Heart left ventricle (tissue), 16 donors: ENCODE results near the gene DIP2C. TPM values are rescaled to one million over a fixed set of nuclear protein-coding genes. Genes with fewer than 3 reads are reported as not detected.

Experiments used
- ATAC-seq, 4 donors: fragments of 200-7000 bp; cut with Tn5 transposase; one replicate each; pipeline ENCODE4 v1.9.1; 2020 to 2022; ENCODE audit warnings: moderate library complexity in 4 of 4, mild to moderate bottlenecking in 3 of 4, moderate number of reproducible peaks in 1 of 4
- DNase-seq, 5 donors: peaks; one replicate each; pipeline ENCODE4 v3.0.0-alpha.2; 2020
- H3K27ac ChIP-seq, 12 donors: fragments of 200-600 bp; sonication (generic) in 4 of 12; one replicate each; pipeline versions ENCODE4 v1.5.0 to v1.8.0; 2016 to 2022; ENCODE audit warnings: mild to moderate bottlenecking in 2 of 12
- H3K27me3 ChIP-seq, 9 donors: fragments of 200-600 bp; sonication (generic) in 2 of 9; one replicate each; pipeline versions ENCODE4 v1.5.1 to v1.8.0; 2016 to 2022; ENCODE audit warnings: mild to moderate bottlenecking in 3 of 9
- H3K36me3 ChIP-seq, 9 donors: fragments of 200-600 bp; sonication (generic) in 2 of 9; one replicate each; pipeline versions ENCODE4 v1.5.0 to v1.8.0; 2018 to 2022; ENCODE audit warnings: mild to moderate bottlenecking in 2 of 9
- H3K4me1 ChIP-seq, 12 donors: fragments of 200-600 bp; sonication (generic) in 4 of 12; one replicate each; pipeline versions ENCODE4 v1.5.0 to v1.8.0; 2016 to 2022; ENCODE audit warnings: mild to moderate bottlenecking in 3 of 12
- H3K4me3 ChIP-seq, 12 donors: fragments of 200-600 bp; sonication (generic) in 4 of 12; one replicate each; pipeline versions ENCODE4 v1.5.0 to v1.8.0; 2017 to 2022; ENCODE audit warnings: mild to moderate bottlenecking in 9 of 12, moderate library complexity in 4 of 12
- H3K9me3 ChIP-seq, 12 donors: fragments of 200-600 bp; sonication (generic) in 4 of 12; one replicate each; pipeline versions ENCODE4 v1.5.0 to v1.8.0; 2016 to 2022; ENCODE audit warnings: mild to moderate bottlenecking in 1 of 12
- CTCF ChIP-seq, 12 donors: fragments of 200-600 bp; sonication (generic) in 4 of 12; IDR thresholded peaks; one replicate each; pipeline versions ENCODE4 v1.5.0 to v1.8.0; 2018 to 2022; ENCODE audit warnings: antibody characterized with exemption in 12 of 12, mild to moderate bottlenecking in 5 of 12
- POLR2A ChIP-seq, 2 donors: fragments of 450-650 bp; IDR thresholded peaks; one replicate each; pipeline ENCODE4 v1.6.1; 2017; ENCODE audit warnings: antibody characterized with exemption in 2 of 2, mild to moderate bottlenecking in 2 of 2, moderate library complexity in 2 of 2
- WGBS, 4 donors: extraction: QIAGEN DNeasy Blood & Tissue Kit in 2 of 4; methylation state at CpG; one replicate each; pipeline versions ENCODE4 v1.1.5 to v1.1.7; 2013 to 2018; 5-methylcytosine and 5-hydroxymethylcytosine counted together
- intact Hi-C, 10 donors: fragments of 100-400 bp; cut with DNase I; formaldehyde crosslinking; loops; one replicate each; pipeline versions ENCODE4 v1.11.1 to v1.14.2; 2022
- polyA plus RNA-seq, 2 donors: library from polyadenylated mRNA; stranded (reverse); fragments of 200-250 nt; gene quantifications; one replicate each; pipeline ENCODE4 v1.2.3, GENCODE V29; 2013
- total RNA-seq, 9 donors: library from RNA; depleted of rRNA in 2 of 9; stranded (reverse); fragments of >200 nt in 2 of 9; fragmentation: NEBNext Ultra II Directional in 3 of 9; extraction: Animal tissue kit (Norgen Biotek cat#: 25700) in 3 of 9; gene quantifications; one replicate each; pipeline versions ENCODE4 v1.1.0 to v1.2.4, GENCODE V29; 2016 to 2023
- donor health status: ischemic (EF 13 %, LVEDD 7.1; RV severe dilation, severe dysfunction).
- donor health status: healthy with polysubstance abuse.
- donor health status: DM: no; HTN: yes; CAD: no.
- donor health status: DM: no; HTN: no; CAD: no.
- donor health status: ischemic (EF 25% LVEDD 6.9; RV normal size, moderate dysfunction).
- donor health status: ischemic (EF 25% LVEDD 5.7; RV mildly dilated, moderate dysfunction).
- donor health status: healthy.
- donor health status: DM: yes; HTN: yes; CAD: no.
- donor health status: ischemic (EF 35%, LVEDD 5.7; RV mildly dilated, moderate dysfunction).
- donor health status: nonischemic (EF 11% LVEDD 7.7; RV severe dilation, severe dysfunction).
- donor health status: DM: yes; HTN: yes; CAD: no.
- donor health status: PGD.
- donor health status: ischemic (EF 29% LVEDD 5.4; RV normal size, mild dysfunction).
- donor health status: nonischemic (EF 23%, LVEDD 6.1; RV moderate dilation, normal function).

DIP2C gene
- total and polyA plus RNA-seq, 11 donors = 7.4 to 43.1 (median 28.5) TPM

DNA sequence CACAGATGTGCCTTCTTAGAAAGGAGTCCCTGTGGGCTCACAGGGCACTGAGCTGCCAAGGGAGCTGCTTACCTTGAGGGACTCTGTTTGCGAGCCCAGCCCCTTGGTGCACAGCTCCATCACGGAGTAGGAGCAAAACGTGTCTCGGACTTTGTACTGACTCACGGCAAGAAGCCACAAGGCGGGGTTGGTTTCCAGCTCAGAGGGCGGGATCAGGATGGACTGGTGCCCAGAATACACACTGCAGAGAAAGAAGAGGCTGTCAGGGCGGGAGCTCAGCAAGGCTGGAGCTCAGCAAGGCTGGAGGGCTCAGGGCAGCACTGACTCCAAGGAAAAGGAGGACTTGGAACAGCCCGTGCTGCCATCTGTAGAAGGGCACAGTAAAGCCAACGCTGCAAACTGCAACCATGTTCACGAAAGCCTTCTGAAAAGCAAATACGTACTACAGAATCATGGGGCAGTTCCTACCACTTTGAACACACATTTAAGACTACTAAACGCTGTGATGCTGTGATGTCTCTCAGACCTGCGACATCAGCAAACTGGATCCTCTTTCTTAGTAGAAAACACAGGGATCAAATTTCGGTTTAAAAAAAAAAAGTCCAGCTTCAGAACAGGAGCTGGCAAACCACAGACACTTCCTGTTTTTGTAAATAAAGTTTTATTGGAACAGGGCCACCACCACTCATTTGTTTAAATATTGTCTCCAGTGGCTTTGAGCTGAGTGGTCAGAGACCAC lies 359.9 kb downstream of the DIP2C start:
- DNase-seq = peak; percentile 79 to 87 (median 80)
- Histone ChIP-seq H3K4me3 (peak overlapping the region in 4 of 12 donors; percentile 12 to 36 (median 20)), H3K9me3 (no peaks in the 10 kb centered on the region), H3K27ac (peak overlapping the region in 5 of 12 donors; percentile 25 to 61 (median 35)), H3K27me3 (no peaks in the 10 kb centered on the region), H3K4me1 (peaks cover 0 to 10% (median 1%) of the 10 kb centered on the region in 12 donors), H3K36me3 (peaks cover 0 to 40% (median 20%) of the 10 kb centered on the region in 9 donors)
- 28 to 37% (median 32%) methylated on average over 15 of the region's 15 CpGs for WGBS, 4 donors
- intact Hi-C loops = no loop called here
- ATAC-seq = peak; percentile 78 to 96 (median 94)
- no peak for TF ChIP-seq POLR2A (IDR thresholded peaks at IDR 0.05)
- TF ChIP-seq CTCF (IDR thresholded peaks at IDR 0.05) = peak in 3 of 12 donors; percentile 10 to 32 (median 32)

GRCh38 chr10:327889-328852 lies 361.3 kb downstream of the DIP2C start:
- no peak for TF ChIP-seq CTCF (IDR thresholded peaks at IDR 0.05)
- 92 to 95% (median 93%) methylated on average over 22 of the region's 22 CpGs for WGBS, 4 donors
- H3K9me3 ChIP-seq = no peaks in the 10 kb centered on the region
- no peak overlapping the region for H3K4me3 ChIP-seq
- DNase-seq (no peak), ATAC-seq (no peak)
- no peak overlapping the region for H3K27ac ChIP-seq
- H3K36me3 ChIP-seq = peaks cover 0 to 45% (median 22%) of the 10 kb centered on the region in 9 donors
- peaks cover 0 to 16% (median 3%) of the 10 kb centered on the region in 12 donors for H3K4me1 ChIP-seq
- intact Hi-C loops = no loop called here
- H3K27me3 ChIP-seq = no peaks in the 10 kb centered on the region

GRCh38 chr10:326894-327635 lies 362.4 kb downstream of the DIP2C start:
- H3K4me1 ChIP-seq = peaks cover 0 to 16% (median 3%) of the 10 kb centered on the region in 12 donors
- DNase-seq (no peak), ATAC-seq (no peak)
- peaks cover 0 to 45% (median 22%) of the 10 kb centered on the region in 9 donors for H3K36me3 ChIP-seq
- no peaks in the 10 kb centered on the region for H3K27me3 ChIP-seq
- WGBS, 4 donors = 88 to 91% (median 89%) methylated on average over 28 to 29 of the region's 29 CpGs
- no peak for TF ChIP-seq CTCF (IDR thresholded peaks at IDR 0.05)
- H3K27ac ChIP-seq = no peak overlapping the region
- H3K9me3 ChIP-seq = no peaks in the 10 kb centered on the region
- intact Hi-C loops = no loop called here
- no peak overlapping the region for H3K4me3 ChIP-seq
